Panc1 (cell line): ENCODE data around the gene HDDC2. TPM values are rescaled to one million over a fixed set of nuclear protein-coding genes. Genes with fewer than 3 reads are reported as not detected.

Experiments
- ATAC-seq: fragments of 200-7000 bp; cut with Tn5 transposase; 2 replicates; pipeline ENCODE4 v1.9.1; 2020; ENCODE audit warnings: mild to moderate bottlenecking, moderate library complexity
- BruUV-seq: library from RNA; stranded (reverse); fragments of 400-500 nt; replicated peaks from 2 replicates; lab custom pipeline; 2021; lab: Mats Ljungman, UMichigan
- CTCF ChIA-PET: fragments of 300-600 bp; sonication (Branson Sonifier 250); formaldehyde crosslinking; loops from one replicate; lab custom pipeline; 2022; ENCODE audit warnings: antibody characterized with exemption; lab: Charles Lee
- POLR2A ChIA-PET: fragments of 300-600 bp; sonication (Branson Sonifier 250); formaldehyde crosslinking; loops from one replicate; lab custom pipeline; 2022; ENCODE audit warnings: antibody characterized with exemption; lab: Charles Lee
- DNase-seq: peaks from one replicate; pipeline ENCODE4 v3.0.0-alpha.2; 2010; ENCODE audit warnings: low read depth, low spot score
- H3K27ac ChIP-seq: 2 replicates; pipeline ENCODE4 v1.5.1; 2011; ENCODE audit warnings: mild to moderate bottlenecking, low read length, inconsistent platforms
- H3K27me3 ChIP-seq: fragments of 200-500 bp; sonication (Bioruptor generic); 2 replicates; pipeline ENCODE4 v1.6.0; 2014; ENCODE audit warnings: low read length, inconsistent platforms; ENCODE audit not compliant: control insufficient read depth, insufficient read depth
- H3K36me3 ChIP-seq: fragments of 200-500 bp; sonication (Bioruptor generic); 2 replicates; pipeline ENCODE4 v1.5.1; 2014; ENCODE audit warnings: inconsistent platforms, mild to moderate bottlenecking, low read length, moderate library complexity; ENCODE audit not compliant: control insufficient read depth, insufficient read depth
- H3K4me1 ChIP-seq: 2 replicates; pipeline ENCODE4 v1.5.1; 2011; ENCODE audit warnings: inconsistent platforms, mild to moderate bottlenecking, low read length, moderate library complexity; ENCODE audit not compliant: control insufficient read depth, insufficient read depth
- H3K4me3 ChIP-seq, 2 experiments: 2 replicates each; pipeline ENCODE4 v1.5.1; 2011 to 2012; ENCODE audit warnings: low read depth in 2 of 2, low read length in 2 of 2, mild to moderate bottlenecking in 2 of 2, inconsistent platforms in 1 of 2, moderate library complexity in 1 of 2
- H3K9me3 ChIP-seq: fragments of 200-500 bp; sonication (Bioruptor generic); 2 replicates; pipeline ENCODE4 v1.5.1; 2014; ENCODE audit warnings: low read depth, mild to moderate bottlenecking, inconsistent platforms, low read length, moderate library complexity; ENCODE audit not compliant: control insufficient read depth, insufficient read depth
- POLR2AphosphoS5 ChIP-seq: IDR thresholded peaks from 2 replicates; pipeline ENCODE4 v1.6.1; 2012; ENCODE audit warnings: mild to moderate bottlenecking, low read depth, low read length, moderate library complexity
- SIN3A ChIP-seq: IDR thresholded peaks from 2 replicates; pipeline ENCODE4 v1.6.1; 2012; ENCODE audit warnings: low read depth, mild to moderate bottlenecking, low read length, moderate library complexity, borderline replicate concordance; ENCODE audit not compliant: insufficient read depth
- TCF7L2 ChIP-seq: IDR thresholded peaks from 2 replicates; pipeline ENCODE4 v1.6.1; 2011; ENCODE audit warnings: mild to moderate bottlenecking, low read depth, low read length, inconsistent platforms
- in situ Hi-C: cut with HindIII; loops from 2 replicates; pipeline ENCODE4 v1.10.0; 2016; ENCODE audit warnings: low sequenced_read_pairs, low pct_unique_long_range_greater_than_20kb
- intact Hi-C: fragments of 100-400 bp; cut with micrococcal nuclease; formaldehyde crosslinking; loops from one replicate; pipeline ENCODE4 v1.10.0; 2022; ENCODE audit not compliant: unreplicated experiment
- total RNA-seq: library from RNA; stranded (reverse); gene quantifications from one replicate; pipeline ENCODE4 v1.2.1, GENCODE V29; 2021; ENCODE audit not compliant: unreplicated experiment
- TF ChIP-seq, protein P1 (sequence below), 2 experiments: IDR thresholded peaks; 2 replicates each; pipeline ENCODE4 v1.6.1; 2011 to 2012; ENCODE audit warnings: low read depth in 2 of 2, control low read depth in 1 of 2, low read length in 1 of 2, mild to moderate bottlenecking in 1 of 2, moderate library complexity in 1 of 2; ENCODE audit not compliant: insufficient read depth in 1 of 2
- TF ChIP-seq, protein P2 (sequence below): fragments of 450-650 bp; IDR thresholded peaks from 2 replicates; pipeline ENCODE4 v1.5.1; 2017; ENCODE audit warnings: mild to moderate bottlenecking

Gene HDDC2
- total RNA-seq, 1 experiment from 2014 or later = 88.8 TPM

GRCh38 chr6:125233202-125233601 is 68.6 kb downstream of the HDDC2 start:
- CTCF ChIA-PET = no interaction called here
- Histone ChIP-seq H3K9me3 (no peaks in the 10 kb centered on the region), H3K4me3 (no peak overlapping the region), H3K27me3 (no peaks in the 10 kb centered on the region; the same call in 1 of the 2 replicates), H3K4me1 (no peaks in the 10 kb centered on the region), H3K36me3 (no peaks in the 10 kb centered on the region), H3K27ac (no peak overlapping the region)
- no peak for ATAC-seq
- POLR2A ChIA-PET = no interaction called here
- TF ChIP-seq, protein P1, sequence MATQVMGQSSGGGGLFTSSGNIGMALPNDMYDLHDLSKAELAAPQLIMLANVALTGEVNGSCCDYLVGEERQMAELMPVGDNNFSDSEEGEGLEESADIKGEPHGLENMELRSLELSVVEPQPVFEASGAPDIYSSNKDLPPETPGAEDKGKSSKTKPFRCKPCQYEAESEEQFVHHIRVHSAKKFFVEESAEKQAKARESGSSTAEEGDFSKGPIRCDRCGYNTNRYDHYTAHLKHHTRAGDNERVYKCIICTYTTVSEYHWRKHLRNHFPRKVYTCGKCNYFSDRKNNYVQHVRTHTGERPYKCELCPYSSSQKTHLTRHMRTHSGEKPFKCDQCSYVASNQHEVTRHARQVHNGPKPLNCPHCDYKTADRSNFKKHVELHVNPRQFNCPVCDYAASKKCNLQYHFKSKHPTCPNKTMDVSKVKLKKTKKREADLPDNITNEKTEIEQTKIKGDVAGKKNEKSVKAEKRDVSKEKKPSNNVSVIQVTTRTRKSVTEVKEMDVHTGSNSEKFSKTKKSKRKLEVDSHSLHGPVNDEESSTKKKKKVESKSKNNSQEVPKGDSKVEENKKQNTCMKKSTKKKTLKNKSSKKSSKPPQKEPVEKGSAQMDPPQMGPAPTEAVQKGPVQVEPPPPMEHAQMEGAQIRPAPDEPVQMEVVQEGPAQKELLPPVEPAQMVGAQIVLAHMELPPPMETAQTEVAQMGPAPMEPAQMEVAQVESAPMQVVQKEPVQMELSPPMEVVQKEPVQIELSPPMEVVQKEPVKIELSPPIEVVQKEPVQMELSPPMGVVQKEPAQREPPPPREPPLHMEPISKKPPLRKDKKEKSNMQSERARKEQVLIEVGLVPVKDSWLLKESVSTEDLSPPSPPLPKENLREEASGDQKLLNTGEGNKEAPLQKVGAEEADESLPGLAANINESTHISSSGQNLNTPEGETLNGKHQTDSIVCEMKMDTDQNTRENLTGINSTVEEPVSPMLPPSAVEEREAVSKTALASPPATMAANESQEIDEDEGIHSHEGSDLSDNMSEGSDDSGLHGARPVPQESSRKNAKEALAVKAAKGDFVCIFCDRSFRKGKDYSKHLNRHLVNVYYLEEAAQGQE (IDR thresholded peaks at IDR 0.05; ENCODE audit: insufficient read depth in 1 of 2, low read depth in 2 of 2, low read length in 1 of 2) = no peak
- TF ChIP-seq POLR2AphosphoS5 = no peak
- TF ChIP-seq TCF7L2 = no peak
- no peak for TF ChIP-seq SIN3A
- TF ChIP-seq, protein P2, sequence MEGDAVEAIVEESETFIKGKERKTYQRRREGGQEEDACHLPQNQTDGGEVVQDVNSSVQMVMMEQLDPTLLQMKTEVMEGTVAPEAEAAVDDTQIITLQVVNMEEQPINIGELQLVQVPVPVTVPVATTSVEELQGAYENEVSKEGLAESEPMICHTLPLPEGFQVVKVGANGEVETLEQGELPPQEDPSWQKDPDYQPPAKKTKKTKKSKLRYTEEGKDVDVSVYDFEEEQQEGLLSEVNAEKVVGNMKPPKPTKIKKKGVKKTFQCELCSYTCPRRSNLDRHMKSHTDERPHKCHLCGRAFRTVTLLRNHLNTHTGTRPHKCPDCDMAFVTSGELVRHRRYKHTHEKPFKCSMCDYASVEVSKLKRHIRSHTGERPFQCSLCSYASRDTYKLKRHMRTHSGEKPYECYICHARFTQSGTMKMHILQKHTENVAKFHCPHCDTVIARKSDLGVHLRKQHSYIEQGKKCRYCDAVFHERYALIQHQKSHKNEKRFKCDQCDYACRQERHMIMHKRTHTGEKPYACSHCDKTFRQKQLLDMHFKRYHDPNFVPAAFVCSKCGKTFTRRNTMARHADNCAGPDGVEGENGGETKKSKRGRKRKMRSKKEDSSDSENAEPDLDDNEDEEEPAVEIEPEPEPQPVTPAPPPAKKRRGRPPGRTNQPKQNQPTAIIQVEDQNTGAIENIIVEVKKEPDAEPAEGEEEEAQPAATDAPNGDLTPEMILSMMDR = no peak
- no TSS peak for BruUV-seq
- in situ Hi-C loops = no loop called here
- intact Hi-C loops = no loop called here
- no peak for DNase-seq

GRCh38 chr6:125232466-125232865 is 69.3 kb downstream of the HDDC2 start:
- POLR2A ChIA-PET = no interaction called here
- H3K9me3 ChIP-seq = no peaks in the 10 kb centered on the region
- TF ChIP-seq SIN3A (no peak), POLR2AphosphoS5 (no peak), TCF7L2 (no peak)
- TF ChIP-seq, protein P1 (IDR thresholded peaks at IDR 0.05; ENCODE audit: insufficient read depth in 1 of 2, low read depth in 2 of 2, low read length in 1 of 2) = no peak
- TF ChIP-seq, protein P2 = no peak
- H3K4me3 ChIP-seq = no peak overlapping the region
- CTCF ChIA-PET = no interaction called here
- no peaks in the 10 kb centered on the region for H3K4me1 ChIP-seq
- no peaks in the 10 kb centered on the region for H3K36me3 ChIP-seq
- ATAC-seq (no peak), DNase-seq (no peak)
- peaks cover 2% of the 10 kb centered on the region; the same call in 1 of the 2 replicates for H3K27me3 ChIP-seq
- no peak overlapping the region for H3K27ac ChIP-seq
- intact Hi-C loops = no loop called here
- in situ Hi-C loops = no loop called here
- BruUV-seq = no TSS peak
